NCI-H774 (cell line): ENCODE measurements around the gene NSD2.
"Not testable (repeated sequence)": the region's sequence is repeated elsewhere in the genome, so short reads cannot be mapped to it uniquely, and the experiment has no call there.

Experiments used
- DNase-seq: peaks from one replicate; lab custom pipeline; 2025; lab: John Stamatoyannopoulos, UW

Gene NSD2

GRCh38 chr4:2006956-2007653 is 135.9 kb downstream of the NSD2 start:
- no peak for DNase-seq

DNA sequence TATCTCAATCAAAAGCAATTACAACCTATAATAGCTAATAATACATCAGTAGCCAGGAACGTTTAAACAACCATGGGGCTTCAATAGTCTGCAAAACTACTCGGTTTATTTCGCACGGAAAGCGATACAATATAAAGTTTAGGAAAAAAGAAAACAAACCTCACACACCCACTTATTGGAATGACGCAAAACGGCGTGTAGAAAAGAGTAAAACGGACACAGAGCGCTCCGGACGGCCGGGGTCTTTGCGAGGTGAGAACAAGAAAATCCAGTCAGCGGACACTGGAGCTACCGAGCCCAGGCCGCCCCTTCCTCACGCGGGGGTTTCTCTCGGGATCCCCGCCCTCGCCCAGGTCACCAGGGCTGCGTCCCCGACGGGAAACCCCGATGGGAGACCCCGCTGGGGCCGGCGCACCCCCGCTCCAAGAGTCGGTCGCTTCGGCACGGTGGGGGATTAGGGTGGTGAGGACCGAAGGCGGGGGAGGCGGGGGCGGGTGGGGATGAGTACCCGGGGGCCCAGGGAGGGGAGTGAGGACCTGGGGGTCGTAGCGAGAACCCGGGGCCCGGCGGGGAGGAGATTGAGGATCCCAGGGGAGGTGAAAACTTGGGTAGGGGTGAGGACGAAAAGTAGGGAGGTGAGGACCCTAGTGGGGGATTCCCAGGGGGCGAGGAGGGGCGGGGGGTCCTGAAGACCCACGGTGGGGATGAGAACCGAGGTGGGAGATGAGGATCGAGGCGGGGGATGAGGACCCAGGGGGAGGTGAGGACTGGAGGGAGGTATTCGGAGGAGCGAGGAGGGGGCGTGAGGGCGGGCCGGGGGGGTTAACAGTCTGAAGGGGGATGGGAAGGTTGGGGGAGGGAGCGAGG is 136.8 kb downstream of the NSD2 start:
- DNase-seq, result no peak

GRCh38 chr4:2008671-2008920 is 137.4 kb downstream of the NSD2 start:
- DNase-seq, result no peak

- peak; percentile 95 for DNase-seq
Observed at GRCh38 chr4:2008921-2009650, 137.9 kb downstream of the NSD2 start, which contains the start of gene NELFA. TSS of gene NELFA (minus strand) at chr4:2008974. CDS start at chr4:2008959, 15 bp downstream.

- peak; percentile 11 for DNase-seq
Observed at GRCh38 chr4:2009651-2010233, 138.5 kb downstream of the NSD2 start.

- DNase-seq, result no peak
Observed at GRCh38 chr4:2011583-2011982, 140.4 kb downstream of the NSD2 start.

- no peak for DNase-seq
Observed at GRCh38 chr4:2015008-2015407, 143.8 kb downstream of the NSD2 start.

- not testable (repeated sequence) for DNase-seq
Observed at GRCh38 chr4:2021358-2022018, 150.3 kb downstream of the NSD2 start.

GRCh38 chr4:2024683-2025082 is 153.5 kb downstream of the NSD2 start:
- DNase-seq, result no peak

- DNase-seq, result no peak
Observed at GRCh38 chr4:2025817-2026216, 154.6 kb downstream of the NSD2 start.

- not testable (repeated sequence) for DNase-seq
Observed at GRCh38 chr4:2027120-2027519, 155.9 kb downstream of the NSD2 start.

DNA sequence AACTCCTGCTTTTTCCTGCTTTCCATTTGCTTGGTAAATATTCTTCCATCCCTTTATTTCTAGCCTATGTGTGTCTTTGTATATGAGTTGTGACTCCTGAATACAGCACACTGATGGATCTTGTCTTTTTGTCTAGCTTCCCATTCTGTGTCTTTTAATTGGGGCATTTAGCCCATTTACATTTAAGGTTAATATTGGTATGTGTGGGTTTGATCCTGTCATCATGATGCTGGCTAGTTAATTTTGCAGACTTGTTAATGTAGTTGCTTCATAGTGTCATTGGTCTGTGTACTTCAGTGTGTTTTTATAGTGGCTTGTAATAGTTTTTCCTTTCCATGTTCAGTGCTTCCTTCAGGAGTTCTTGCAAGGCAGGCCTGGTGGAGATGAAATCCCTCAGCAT is 160.0 kb downstream of the NSD2 start:
- DNase-seq, result not testable (repeated sequence)
